Measurements from ENCODE around the gene ADCY9.
"Not testable (repeated sequence)": the region's sequence is repeated elsewhere in the genome, so short reads cannot be mapped to it uniquely, and the experiment has no call there.

ADCY9 gene

GRCh38 chr16:3966681-3967080, 149.6 kb downstream of the ADCY9 start:
- DNase-seq: no peak

- DNase-seq: no peak
Observed at GRCh38 chr16:3965781-3966582, 150.3 kb downstream of the ADCY9 start.

- no peak for DNase-seq
Observed at GRCh38 chr16:3965306-3965705, 150.9 kb downstream of the ADCY9 start.

GRCh38 chr16:3964686-3965290, 151.5 kb downstream of the ADCY9 start:
- no peak for DNase-seq

GRCh38 chr16:3963886-3964685, 152.2 kb downstream of the ADCY9 start:
- DNase-seq: no peak

- DNase-seq: peak in 1 of 2 experiments; percentile 12
Observed at GRCh38 chr16:3963203-3963602, 153.0 kb downstream of the ADCY9 start.

- DNase-seq: no peak
Observed at GRCh38 chr16:3961449-3961849, 154.8 kb downstream of the ADCY9 start.

GRCh38 chr16:3959926-3960590, 156.2 kb downstream of the ADCY9 start:
- not testable (repeated sequence) for DNase-seq

- no peak for DNase-seq
Observed at GRCh38 chr16:3959148-3959547, 157.1 kb downstream of the ADCY9 start.

GRCh38 chr16:3957344-3957980, 158.8 kb downstream of the ADCY9 start:
- DNase-seq: no peak

- DNase-seq: no peak
Observed at GRCh38 chr16:3954411-3954921, 161.8 kb downstream of the ADCY9 start.

GRCh38 chr16:3953728-3954410, 162.4 kb downstream of the ADCY9 start:
- DNase-seq: no peak

GRCh38 chr16:3952737-3953131, 163.5 kb downstream of the ADCY9 start:
- DNase-seq: no peak

- no peak for DNase-seq
Observed at GRCh38 chr16:3951861-3952736, 164.1 kb downstream of the ADCY9 start.

GRCh38 chr16:3951380-3951779, 164.9 kb downstream of the ADCY9 start:
- DNase-seq: not testable (repeated sequence)

- no peak for DNase-seq
Observed at GRCh38 chr16:3950343-3951193, 165.7 kb downstream of the ADCY9 start.

- no peak for DNase-seq
Observed at GRCh38 chr16:3949946-3950342, 166.3 kb downstream of the ADCY9 start.

- no peak for DNase-seq
Observed at GRCh38 chr16:3949287-3949686, 167.0 kb downstream of the ADCY9 start.

- no peak for DNase-seq
Observed at GRCh38 chr16:3948378-3948995, 167.8 kb downstream of the ADCY9 start.
